HG03064 (cell line): ENCODE results near the gene WDR46.
"Not testable (repeated sequence)": the region's sequence is repeated elsewhere in the genome, so short reads cannot be mapped to it uniquely, and the experiment has no call there.

Experiments used
- ATAC-seq: cut with Tn5 transposase; IDR thresholded peaks from one replicate; pipeline ENCODE4 v1.9.1; 2021; ENCODE audit warnings: low read depth; ENCODE audit not compliant: unreplicated experiment

WDR46 gene

DNA sequence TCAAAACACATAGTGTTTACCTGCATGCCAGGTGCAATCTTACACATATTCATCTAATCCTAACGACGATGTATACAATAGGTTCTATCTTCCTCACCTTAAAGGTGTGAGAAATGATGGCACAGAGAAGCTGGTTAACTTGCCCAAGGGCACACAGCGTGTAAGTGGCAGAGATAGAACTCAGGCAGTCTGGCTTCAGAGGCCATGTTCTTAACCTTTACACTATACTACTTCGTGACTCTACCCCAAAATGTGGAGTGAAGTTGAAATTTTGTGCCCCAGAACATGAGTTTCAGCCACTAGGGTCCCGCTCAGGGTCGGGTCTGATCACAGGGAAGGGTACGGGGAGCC lies 17.9 kb downstream of the WDR46 start:
- ATAC-seq = no peak

DNA sequence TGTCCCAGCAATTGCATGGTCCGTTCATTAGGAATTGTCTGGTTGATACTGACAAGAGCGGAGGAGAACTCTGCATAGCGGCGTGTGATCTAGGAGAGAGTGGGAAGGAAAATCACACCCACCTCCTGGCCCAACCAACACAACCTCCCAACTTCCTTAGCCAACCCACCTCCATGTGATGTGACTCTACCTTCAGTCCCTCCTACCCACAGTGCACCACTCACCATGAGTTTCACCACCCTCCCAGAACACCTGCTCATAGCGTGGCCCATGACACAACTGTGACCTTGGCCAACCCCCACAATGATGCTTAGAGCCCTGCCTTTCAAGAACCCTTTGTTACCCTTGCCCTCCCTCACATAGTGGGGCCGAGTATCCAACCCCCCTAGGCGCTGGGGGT lies 25.0 kb downstream of the WDR46 start:
- ATAC-seq = no peak

DNA sequence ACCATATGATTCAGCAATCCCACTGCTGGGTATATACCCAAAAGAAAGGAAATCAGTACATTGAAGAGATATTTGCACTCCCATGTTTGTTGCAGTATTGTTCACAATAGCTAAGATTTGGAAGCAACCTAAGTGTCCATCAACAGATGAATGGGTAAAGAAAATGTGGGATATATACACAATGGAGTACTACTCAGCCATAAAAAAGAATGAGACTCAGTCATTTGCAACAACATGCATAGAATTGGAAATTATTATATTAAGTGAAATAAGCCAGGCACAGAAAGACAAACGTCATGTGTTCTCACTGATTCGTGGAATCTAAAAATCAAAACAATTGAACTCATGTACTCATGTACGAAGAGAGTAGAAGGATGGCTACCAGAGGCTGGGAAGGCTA lies 26.5 kb downstream of the WDR46 start:
- ATAC-seq = not testable (repeated sequence)

DNA sequence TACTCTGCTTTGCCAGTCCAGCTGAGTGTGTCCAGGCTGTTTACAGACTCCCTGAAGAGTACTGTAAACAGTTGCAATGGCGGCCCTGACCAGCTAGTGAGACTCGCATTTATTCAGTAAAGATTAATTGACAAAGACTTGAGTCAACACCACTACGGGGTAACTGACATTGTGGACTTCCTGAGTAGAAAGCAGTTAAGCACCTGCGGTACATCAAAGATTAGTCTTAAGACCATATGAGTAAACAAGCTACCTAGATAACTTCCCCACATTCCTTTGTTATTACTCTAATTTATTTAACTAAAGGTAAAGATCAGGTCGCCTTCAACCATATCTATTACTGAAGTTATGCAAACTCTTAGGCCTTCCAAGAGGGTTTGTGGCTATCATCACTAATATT lies 30.0 kb downstream of the WDR46 start:
- ATAC-seq = no peak

DNA sequence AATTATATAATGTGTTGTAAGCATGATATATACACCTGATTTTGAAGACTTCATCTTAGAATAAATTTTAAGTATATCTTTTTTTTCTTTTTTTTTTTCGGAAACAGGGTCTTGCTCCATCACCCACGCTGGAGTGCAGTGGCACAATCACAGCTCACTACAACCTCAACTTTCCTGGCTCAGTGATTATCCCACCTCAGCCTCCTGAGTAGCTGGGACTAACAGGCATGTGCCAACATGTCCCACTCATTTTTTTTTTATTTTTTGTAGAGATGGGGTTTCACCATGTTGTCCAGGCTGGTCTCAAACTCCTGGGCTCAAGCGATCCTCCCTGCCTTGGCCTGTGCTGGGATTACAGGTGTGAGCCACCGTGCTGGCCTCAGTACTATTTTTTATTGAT lies 34.4 kb downstream of the WDR46 start:
- ATAC-seq = no peak

DNA sequence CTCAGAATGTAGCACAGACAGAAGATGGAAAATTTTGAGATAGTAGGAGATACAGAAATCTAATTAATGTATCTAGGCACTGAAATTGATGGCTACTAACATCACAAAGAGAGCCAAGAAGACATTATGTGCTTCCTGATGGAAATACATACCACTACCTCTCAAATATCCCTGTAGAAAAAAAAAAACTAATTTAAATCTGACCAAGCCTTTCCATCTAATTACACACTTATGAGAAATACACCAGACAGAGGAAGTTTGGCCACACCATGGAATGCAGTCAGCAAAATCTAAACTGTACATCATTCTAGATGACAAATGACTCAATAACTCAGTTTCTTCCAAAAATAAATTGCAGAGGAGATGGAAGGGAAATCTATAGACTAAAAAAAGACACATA lies 36.3 kb downstream of the WDR46 start:
- no peak for ATAC-seq

DNA sequence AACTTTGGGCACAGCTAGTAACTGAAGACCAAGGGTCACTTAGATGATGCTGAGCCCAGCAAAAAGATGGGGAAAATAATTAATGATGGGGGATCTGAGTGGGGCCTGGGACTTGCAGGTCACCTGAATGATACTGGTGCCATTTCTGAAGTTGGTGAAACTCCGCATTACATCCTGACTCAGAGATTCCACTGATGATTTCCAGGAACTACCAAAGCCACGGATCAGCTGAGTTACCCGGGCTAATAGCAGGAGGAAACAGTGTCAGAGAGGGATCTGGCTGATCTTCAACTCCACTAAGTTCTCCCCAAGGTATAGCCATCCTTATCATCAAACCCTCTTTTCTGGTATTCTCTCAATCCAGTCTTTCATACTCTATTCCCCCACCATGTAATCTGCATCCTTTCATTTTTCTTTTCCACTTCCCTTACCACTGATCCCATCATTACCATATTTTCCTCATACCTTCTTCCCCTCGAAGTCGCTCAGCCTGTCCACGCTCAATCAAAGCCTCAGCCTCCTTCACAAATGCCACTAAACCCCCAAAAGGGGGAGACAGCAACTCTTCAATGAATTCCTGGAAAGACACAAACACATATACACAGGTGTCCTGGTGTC lies 37.5 kb downstream of the WDR46 start:
- ATAC-seq = no peak

DNA sequence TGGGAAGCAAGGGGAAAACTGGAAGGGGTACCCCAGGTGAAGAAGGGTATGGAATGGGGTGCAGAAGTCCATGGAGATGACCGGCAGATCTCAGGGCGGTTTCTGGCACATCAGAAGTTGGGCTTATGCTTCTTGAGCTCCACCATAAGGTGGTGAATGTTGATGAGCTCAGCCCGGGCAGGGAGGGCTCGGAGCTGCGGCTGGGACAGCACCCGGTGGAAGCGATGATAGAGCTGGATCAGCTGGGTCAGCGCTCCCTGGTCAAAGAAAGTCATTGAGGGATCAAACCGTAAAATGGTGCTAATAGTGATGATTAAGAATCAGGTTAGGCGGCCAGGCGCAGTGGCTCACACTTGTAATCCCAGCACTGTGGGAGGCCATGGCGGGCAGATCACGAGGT lies 38.3 kb downstream of the WDR46 start:
- ATAC-seq = no peak

DNA sequence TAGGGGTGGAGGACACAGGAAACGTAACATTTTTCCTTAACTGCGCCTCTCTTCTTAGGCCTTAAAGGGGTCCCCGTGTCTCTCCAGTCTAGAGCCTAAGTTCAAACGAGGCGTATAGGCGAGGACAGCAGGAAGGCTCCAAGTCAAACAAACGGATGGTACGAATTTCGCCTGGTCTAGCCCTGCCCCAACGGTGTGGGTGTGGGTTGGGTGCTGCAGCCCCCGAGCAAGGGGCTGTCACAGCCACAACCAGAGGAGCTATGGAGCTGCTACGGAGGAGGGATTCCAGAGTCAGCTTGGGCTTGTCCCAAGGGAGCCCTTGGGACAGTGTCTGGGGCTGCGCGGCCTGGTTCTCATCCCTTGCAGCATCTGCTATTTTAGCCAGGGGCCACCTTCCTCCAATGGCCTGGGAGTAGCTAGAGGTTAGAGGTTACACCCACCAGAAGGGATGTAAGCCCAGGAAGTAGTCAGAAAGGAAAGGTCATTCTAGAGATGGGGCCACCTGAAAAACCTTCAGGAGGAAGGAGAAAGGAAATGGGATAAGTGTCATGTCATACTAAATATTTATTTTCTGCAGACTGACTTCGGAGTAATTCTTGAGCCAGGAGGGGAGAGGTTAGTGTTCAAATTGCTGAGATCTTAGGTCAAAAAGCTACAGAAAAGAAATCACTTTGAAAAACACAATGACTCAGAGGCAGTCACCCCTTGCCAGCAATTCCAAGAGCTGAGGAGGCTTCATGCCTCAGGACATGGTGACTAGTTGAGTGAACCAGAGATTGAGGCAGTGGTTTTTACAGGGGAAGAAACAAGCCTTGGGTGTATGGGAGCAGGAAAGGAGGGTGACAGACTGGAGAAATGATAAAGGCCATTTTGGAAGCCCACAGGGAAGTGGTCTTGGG lies 39.1 kb downstream of the WDR46 start:
- ATAC-seq = no peak

DNA sequence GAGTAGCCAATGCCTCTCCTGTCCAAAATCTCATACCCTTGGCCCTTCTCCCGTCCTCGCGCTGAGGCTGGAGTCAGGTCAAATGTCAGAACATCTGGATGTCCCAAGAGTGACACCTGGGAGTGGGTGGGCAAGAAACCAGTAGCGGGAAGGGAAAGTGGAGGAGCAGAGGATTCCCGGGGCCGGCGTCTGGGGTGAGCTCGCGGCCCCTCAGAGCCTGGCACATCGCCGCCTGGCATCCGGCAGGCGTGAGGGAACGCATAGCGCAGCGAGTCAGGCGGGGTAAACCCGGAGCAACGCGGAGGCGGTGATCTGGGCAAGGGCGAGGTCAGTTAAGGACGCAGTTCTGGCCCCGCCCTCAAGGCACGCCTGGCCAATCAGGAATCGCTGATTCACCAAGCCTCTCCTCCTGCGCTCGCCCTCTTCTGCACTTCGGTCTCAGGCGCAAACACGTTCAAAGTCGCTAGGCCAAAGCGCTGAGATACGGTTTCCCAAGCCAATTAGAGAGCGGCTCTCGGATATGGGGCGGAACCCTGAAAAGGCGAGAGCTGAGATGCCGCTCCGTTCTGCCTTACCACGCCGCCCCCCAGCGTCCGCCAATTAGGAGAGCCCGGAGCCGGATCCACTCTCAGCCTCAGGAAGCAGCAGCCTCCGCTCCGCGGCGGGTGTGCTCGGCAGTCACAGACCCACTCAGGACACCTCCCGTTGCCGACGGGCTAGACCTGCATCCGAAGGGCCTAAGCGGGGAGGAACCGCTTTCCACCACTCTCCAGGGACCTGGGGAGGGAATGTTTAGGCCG lies 39.9 kb downstream of the WDR46 start:
- ATAC-seq = peak; percentile 85

DNA sequence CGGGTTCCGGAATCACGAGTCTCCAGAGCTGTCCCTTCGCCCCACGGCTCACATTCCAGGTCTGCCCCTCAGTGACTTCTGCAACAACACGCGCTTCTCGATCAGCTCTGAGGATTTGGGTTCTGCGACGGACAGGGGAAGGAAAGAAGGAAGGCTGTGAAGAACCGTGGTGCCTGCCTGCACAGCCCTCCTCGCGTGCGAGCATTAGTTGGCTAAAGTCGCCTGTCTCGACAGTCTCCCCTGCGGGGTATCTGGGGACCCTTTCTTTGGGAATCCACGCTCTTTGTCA lies 40.5 kb downstream of the WDR46 start:
- no peak for ATAC-seq

DNA sequence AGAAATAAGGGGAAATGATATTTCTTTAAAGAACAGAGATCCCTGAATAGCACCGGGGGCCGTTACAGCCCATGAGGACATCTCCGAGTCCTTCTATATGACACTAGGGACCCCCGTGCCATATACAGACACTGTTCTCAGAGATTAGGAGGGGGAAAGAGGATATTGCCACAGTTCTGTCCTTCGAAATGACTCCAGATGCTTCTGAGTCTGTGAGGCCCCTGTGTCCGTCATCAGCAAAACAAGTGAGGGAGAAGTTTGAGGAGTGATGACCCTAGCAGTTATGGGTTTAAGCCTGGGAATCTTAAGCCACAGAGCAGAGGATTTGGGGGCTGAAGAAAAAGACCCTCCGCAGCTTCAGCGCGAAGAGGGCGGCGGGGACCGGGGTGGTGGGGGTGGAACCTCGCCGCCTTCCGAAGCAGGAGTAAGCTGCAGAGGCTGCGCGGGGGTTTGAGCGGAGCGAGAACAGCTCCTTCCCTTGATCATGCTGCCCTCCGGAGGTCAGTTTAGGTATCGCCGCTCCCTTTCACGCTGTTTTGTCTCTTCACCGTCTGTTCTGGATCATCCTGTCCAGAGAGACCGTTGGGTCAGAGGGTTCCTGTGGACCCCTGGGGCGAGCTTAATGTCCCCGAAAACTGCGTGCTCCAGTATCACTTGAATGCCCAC lies 40.9 kb downstream of the WDR46 start:
- no peak for ATAC-seq

DNA sequence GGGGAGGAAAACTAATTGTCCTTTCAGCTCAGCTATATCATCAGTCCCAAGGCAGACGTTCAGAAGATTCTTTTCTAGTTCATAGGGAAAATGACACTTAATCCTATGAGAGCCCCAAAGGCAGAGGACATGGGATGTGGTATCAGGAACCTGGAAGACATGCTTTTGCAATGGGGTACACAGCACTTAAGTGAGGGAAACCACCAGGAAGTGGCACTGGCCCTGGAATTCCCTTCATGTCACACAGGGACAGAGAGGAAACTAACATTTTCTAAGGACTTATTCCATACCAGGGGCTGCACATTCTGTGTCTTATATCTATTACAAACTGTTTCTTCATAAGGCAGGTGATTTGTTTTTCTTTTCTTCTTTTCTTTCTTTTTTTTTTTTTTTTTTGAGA lies 45.6 kb downstream of the WDR46 start:
- ATAC-seq = no peak

DNA sequence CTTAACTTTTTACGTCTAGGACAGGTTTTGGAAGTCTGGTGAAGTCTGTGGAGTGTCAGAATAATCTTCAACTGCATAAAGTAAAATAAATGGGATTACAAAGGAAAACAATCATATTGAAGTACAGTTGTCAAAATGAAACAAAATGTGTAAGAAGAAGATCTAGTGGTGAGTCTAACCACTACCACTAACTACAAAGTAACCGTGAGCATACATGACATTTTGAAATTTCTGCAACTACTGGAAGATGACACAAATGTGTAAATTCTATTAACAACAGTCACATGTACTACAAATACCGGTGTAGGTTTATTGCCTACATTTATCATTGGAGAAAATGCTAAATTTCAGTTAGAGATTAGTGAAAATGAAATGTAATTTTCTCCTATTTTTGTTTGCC lies 47.1 kb downstream of the WDR46 start:
- no peak for ATAC-seq

DNA sequence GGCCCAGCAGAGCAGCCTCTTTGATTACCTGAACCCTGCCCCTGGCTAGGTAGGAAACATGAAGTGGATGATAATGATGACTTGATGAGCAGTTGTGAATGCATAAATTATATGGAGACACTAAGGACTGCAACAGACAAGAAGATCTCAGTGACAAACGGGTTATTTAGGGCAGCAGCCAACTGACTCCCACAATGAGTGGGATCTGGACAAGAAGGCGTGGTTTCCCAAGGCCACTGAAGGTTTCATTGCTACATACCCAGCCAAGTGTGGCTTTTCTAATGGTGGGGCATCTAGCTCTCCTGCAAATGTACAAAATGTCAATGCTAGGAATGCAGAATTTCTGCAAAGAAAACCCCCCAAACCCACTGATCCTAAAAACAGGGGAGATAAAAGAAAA lies 51.3 kb downstream of the WDR46 start:
- no peak for ATAC-seq

DNA sequence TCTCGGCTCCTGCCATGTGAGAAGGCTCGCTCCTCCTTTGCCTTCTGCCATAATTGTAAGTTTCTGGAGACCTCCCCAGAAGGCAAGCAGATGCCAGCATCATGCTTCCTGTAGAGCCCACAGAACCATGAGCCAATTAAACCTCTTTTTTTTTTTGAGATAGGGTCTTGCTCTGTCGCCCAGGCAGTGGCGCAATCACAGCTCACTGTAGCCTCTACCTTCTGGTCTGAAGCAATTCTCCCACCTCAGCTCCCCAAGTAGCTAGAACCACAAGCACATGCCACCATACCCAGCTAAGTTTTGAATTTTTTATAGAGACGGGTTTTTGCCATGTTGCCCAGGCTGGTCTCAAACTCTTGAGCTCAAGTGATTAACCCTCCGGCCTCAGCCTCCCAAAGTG lies 52.2 kb downstream of the WDR46 start:
- ATAC-seq = no peak

DNA sequence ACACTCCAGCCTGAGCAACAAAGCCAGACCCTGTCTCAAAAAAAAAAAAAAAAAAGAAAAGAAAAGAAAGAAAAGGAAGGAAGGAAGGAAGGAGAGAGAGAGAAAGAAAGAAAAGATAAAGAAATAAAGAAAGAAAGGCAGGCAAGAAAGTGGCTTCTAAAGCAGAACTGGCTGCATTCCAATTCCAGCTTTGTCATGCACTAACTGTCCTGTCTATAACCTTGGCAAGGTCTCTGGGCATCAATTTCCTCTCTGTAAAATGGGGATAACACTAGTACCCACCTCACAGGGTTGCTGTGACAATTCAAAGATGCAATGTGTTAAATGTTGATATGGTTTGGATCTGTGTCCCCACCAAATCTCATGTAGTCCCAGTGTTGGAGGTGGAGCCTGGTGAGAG lies 52.7 kb downstream of the WDR46 start:
- ATAC-seq = no peak

DNA sequence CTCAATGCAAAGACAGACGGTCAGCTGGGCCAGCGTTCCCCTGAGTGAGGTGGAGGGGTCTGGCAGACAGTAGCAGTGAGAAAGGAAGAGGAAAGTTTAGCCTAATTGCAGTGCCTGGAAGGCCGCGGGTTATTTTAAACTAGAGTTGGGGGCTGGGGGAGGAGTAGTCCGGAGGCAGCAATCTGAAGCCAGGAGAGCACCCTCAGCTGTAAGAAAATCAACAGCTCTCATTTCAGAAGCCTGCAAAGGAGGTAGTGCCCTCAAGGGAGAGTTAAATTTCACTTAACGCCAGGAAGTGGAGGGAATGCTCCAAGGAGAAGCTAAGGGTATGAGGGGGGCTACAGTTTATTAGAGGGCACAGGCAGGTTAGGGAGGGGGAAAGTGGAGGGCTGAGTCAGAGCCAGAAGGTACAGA lies 53.8 kb downstream of the WDR46 start:
- no peak for ATAC-seq
